Mucosa of descending colon (tissue), 3 donors: ENCODE results near the gene CCDC154. TPM values are rescaled to one million over a fixed set of nuclear protein-coding genes. Genes with fewer than 3 reads are reported as not detected.
A peak's percentile ranks its signal among the peaks of the same experiment; 100 is the strongest.
"Not testable (repeated sequence)": the region's sequence is repeated elsewhere in the genome, so short reads cannot be mapped to it uniquely, and the experiment has no call there.

Experiments
- ATAC-seq: fragments of 200-7000 bp; cut with Tn5 transposase; one replicate; pipeline ENCODE4 v1.9.1; 2020; ENCODE audit warnings: mild to moderate bottlenecking, moderate library complexity
- DNase-seq, 3 donors: peaks; one replicate each; pipeline ENCODE4 v3.0.0-alpha.2; 2020
- H3K36me3 ChIP-seq: fragments of 200-600 bp; one replicate; pipeline ENCODE4 v1.8.0; 2021; ENCODE audit warnings: low read depth, mild to moderate bottlenecking
- H3K4me1 ChIP-seq: fragments of 200-600 bp; one replicate; pipeline ENCODE4 v1.8.0; 2021; ENCODE audit warnings: low read depth, mild to moderate bottlenecking
- H3K4me3 ChIP-seq: fragments of 200-600 bp; one replicate; pipeline ENCODE4 v1.8.0; 2021; ENCODE audit warnings: mild to moderate bottlenecking
- H3K9me3 ChIP-seq: fragments of 200-600 bp; one replicate; pipeline ENCODE4 v1.8.0; 2021; ENCODE audit warnings: mild to moderate bottlenecking
- intact Hi-C, 2 donors: fragments of 100-400 bp; cut with DNase I in 1 of 2; cut with micrococcal nuclease in 1 of 2; formaldehyde crosslinking; loops; one replicate each; pipeline versions ENCODE4 v1.11.0 to v1.11.1; 2022; cut with DNase I, micrococcal nuclease
- total RNA-seq, 3 donors: library from RNA; stranded (reverse); fragmentation: NEBNext Ultra II Directional in 2 of 3; extraction: Animal tissue kit (Norgen Biotek cat#: 25700) in 2 of 3; gene quantifications; one replicate each; pipeline versions ENCODE4 v1.2.1 to v1.2.4, GENCODE V29; 2021 to 2023
- TF ChIP-seq, protein P1 (sequence below): fragments of 200-600 bp; IDR thresholded peaks from one replicate; pipeline ENCODE4 v1.8.0; 2022; ENCODE audit warnings: antibody characterized with exemption, mild to moderate bottlenecking
- donor health status: DM: no; HTN: no; CAD: no; lungs with moderate emphysema.
- donor health status: DM: no; HTN: no; CAD: no.
- donor health status: DM: no; HTN: yes; CAD: no.

Gene CCDC154
- total RNA-seq, 3 donors from 2014 or later = 0.43 to 2.4 (median 1.1) TPM

DNA sequence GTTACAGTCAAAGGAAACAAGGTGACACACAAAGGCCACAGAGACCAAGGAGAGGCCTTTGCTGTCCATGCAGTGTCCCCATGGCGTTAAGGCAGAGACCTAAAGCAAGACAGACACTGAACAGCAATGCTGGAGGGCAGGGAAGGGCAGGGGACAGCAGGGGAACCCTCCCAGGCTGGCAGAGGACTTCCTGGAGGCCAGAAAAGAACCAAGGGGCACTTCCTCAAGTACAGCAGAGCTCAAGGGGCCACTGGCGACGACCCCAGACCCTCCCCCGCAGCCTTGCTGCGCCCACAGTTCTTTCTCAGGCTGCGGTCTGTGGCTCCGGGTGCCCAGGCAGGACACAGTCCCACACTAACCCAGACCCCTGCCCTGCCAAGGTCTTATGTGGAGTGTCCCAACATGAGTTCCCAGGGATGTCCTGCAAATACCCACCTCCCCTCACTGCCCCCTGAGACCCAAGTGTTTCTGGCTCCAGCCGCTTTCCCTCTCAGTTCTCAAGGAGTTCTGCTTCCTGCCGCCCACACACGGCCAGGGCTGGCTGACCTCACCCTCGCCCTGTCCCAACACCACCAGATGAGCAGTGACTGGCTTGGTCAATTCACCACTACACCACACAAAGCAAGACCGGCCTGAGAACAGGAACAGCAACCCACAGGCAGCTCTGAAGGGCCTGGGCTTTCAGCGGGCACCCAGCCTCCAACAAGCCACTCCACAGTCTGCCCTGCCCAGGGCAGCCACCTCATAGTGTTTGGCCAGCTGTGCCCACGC is 26.3 kb upstream of the CCDC154 start:
- TF ChIP-seq, protein P1, sequence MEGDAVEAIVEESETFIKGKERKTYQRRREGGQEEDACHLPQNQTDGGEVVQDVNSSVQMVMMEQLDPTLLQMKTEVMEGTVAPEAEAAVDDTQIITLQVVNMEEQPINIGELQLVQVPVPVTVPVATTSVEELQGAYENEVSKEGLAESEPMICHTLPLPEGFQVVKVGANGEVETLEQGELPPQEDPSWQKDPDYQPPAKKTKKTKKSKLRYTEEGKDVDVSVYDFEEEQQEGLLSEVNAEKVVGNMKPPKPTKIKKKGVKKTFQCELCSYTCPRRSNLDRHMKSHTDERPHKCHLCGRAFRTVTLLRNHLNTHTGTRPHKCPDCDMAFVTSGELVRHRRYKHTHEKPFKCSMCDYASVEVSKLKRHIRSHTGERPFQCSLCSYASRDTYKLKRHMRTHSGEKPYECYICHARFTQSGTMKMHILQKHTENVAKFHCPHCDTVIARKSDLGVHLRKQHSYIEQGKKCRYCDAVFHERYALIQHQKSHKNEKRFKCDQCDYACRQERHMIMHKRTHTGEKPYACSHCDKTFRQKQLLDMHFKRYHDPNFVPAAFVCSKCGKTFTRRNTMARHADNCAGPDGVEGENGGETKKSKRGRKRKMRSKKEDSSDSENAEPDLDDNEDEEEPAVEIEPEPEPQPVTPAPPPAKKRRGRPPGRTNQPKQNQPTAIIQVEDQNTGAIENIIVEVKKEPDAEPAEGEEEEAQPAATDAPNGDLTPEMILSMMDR = no peak
- H3K4me3 ChIP-seq = no peak overlapping the region
- H3K9me3 ChIP-seq = no peaks in the 10 kb centered on the region
- intact Hi-C loops = no loop called here
- ATAC-seq (peak; percentile 9), DNase-seq (peak in 2 of 3 donors; percentile 22 to 51)
- peaks cover 14% of the 10 kb centered on the region for H3K4me1 ChIP-seq
- H3K36me3 ChIP-seq = no peaks in the 10 kb centered on the region

GRCh38 chr16:1469693-1470201 is 25.4 kb upstream of the CCDC154 start:
- TF ChIP-seq, protein P1 = no peak
- no peak overlapping the region for H3K4me3 ChIP-seq
- ATAC-seq = peak; percentile 29
- peaks cover 10% of the 10 kb centered on the region for H3K4me1 ChIP-seq
- no peaks in the 10 kb centered on the region for H3K9me3 ChIP-seq
- peak in 2 of 3 donors; percentile 12 to 52 for DNase-seq
- no peaks in the 10 kb centered on the region for H3K36me3 ChIP-seq
- intact Hi-C loops = no loop called here

GRCh38 chr16:1469141-1469540 is 24.8 kb upstream of the CCDC154 start:
- H3K36me3 ChIP-seq, H3K4me3 ChIP-seq, H3K9me3 ChIP-seq, intact Hi-C loops, ATAC-seq, DNase-seq, H3K4me1 ChIP-seq: not testable (repeated sequence)

DNA sequence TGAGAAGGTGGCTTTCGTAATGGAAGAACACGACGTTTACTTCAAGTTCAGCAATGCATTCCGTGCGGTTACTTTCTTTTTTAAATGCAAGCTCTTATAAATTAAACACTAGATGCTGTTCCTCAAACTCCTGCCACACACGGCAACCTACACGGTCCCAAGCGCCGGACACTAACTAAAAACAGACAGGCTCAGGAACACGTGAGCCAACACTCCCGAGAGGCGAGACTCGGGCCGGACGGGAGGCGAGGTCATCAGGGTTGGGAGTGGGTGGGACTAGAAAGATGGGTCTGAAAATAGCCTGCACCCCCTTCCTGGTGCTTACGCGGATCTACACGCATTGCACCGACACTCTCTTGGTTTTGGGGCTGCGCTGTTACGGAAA is 24.1 kb upstream of the CCDC154 start:
- no peaks in the 10 kb centered on the region for H3K36me3 ChIP-seq
- ATAC-seq (no peak), DNase-seq (no peak)
- no peaks in the 10 kb centered on the region for H3K9me3 ChIP-seq
- H3K4me1 ChIP-seq = peaks cover 3% of the 10 kb centered on the region
- intact Hi-C loops = no loop called here
- no peak overlapping the region for H3K4me3 ChIP-seq
- TF ChIP-seq, protein P1 = no peak

DNA sequence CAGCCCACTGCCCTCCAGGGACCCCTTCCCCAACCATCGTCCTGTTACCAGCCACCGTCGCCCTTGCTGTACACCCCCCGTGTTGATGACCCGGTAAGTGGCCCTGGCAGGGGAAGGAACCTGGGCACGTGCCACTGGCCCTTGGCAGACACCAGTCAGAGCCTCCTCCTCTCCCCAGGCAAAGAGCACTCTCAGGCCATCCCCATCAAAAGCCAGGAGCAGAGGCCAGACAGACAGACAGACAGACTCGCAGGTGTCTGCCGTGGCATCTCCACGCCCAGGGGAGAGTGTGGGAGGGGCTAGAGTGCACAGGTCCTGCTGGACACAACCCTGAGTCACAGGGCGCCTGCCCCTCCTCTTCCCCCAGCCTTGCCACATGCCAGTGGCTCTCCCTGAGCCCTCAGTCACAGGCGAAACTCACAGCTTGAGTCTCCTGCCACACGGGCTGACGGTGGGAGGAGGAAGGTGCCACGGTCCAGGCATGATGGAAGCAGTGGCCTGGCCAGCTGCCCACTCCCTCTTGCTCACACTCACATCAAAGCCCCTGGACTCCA is 22.7 kb upstream of the CCDC154 start:
- TF ChIP-seq, protein P1 = no peak
- H3K4me1 ChIP-seq = peaks cover 3% of the 10 kb centered on the region
- no peaks in the 10 kb centered on the region for H3K9me3 ChIP-seq
- H3K4me3 ChIP-seq = no peak overlapping the region
- DNase-seq = peak in 1 of 3 donors; percentile 41
- ATAC-seq = no peak
- no peaks in the 10 kb centered on the region for H3K36me3 ChIP-seq
- intact Hi-C loops = no loop called here

GRCh38 chr16:1466054-1466453 is 21.7 kb upstream of the CCDC154 start:
- intact Hi-C loops = no loop called here
- ATAC-seq = no peak

More at GRCh38 chr16:1466054-1466453, 21.7 kb upstream of the CCDC154 start:
- TF ChIP-seq, protein P1 = no peak
- Histone ChIP-seq H3K4me3 (no peak overlapping the region), H3K4me1 (no peaks in the 10 kb centered on the region), H3K9me3 (no peaks in the 10 kb centered on the region), H3K36me3 (no peaks in the 10 kb centered on the region)
- DNase-seq = no peak
